Neural cell (in vitro differentiated cells): ENCODE measurements around the gene OSM. TPM values are rescaled to one million over a fixed set of nuclear protein-coding genes. Genes with fewer than 3 reads are reported as not detected.

Experiments
- H2AFZ ChIP-seq: fragments of 200-600, 300-800 bp; sonication (generic), shearing (Covaris generic); 2 replicates; pipeline ENCODE4 v1.6.0; 2014; ENCODE audit warnings: low read depth, mild to moderate bottlenecking, antibody characterized with exemption, low read length, moderate library complexity
- H3F3A ChIP-seq: fragments of 200-600 bp; shearing (Covaris generic); 2 replicates; pipeline ENCODE4 v1.6.1; 2016; ENCODE audit warnings: mild to moderate bottlenecking, moderate library complexity, mixed read lengths, antibody characterized with exemption, low read length; ENCODE audit not compliant: insufficient read depth, poor library complexity, severe bottlenecking
- H3K27ac ChIP-seq: fragments of 200-600, 300-800 bp; sonication (generic), shearing (Covaris generic); 2 replicates; pipeline ENCODE4 v1.5.1; 2014; ENCODE audit warnings: mild to moderate bottlenecking, low read length, moderate library complexity
- H3K27me3 ChIP-seq: fragments of 300-800, 200-600 bp; sonication (generic), shearing (Covaris generic); 2 replicates; pipeline ENCODE4 v1.6.0; 2014; ENCODE audit warnings: mild to moderate bottlenecking, low read depth, low read length, moderate library complexity; ENCODE audit not compliant: insufficient read depth
- H3K36me3 ChIP-seq: fragments of 300-800, 200-600 bp; sonication (generic), shearing (Covaris generic); 2 replicates; pipeline ENCODE4 v1.5.1; 2014; ENCODE audit warnings: mild to moderate bottlenecking, antibody characterized with exemption, low read length, moderate library complexity; ENCODE audit not compliant: insufficient read depth
- H3K4me2 ChIP-seq: fragments of 300-800, 200-600 bp; sonication (generic), shearing (Covaris generic); 2 replicates; pipeline ENCODE4 v1.6.0; 2014; ENCODE audit warnings: mild to moderate bottlenecking, low read length
- H3K4me3 ChIP-seq: fragments of 300-800, 200-600 bp; sonication (generic), shearing (Covaris generic); 2 replicates; pipeline ENCODE4 v1.5.1; 2014; ENCODE audit warnings: mild to moderate bottlenecking, low read length, moderate library complexity
- H3K79me2 ChIP-seq: fragments of 200-600 bp; shearing (Covaris generic); replicated peaks from 2 replicates; pipeline ENCODE4 v1.6.0; 2014; ENCODE audit warnings: mild to moderate bottlenecking, low read length, moderate library complexity; ENCODE audit not compliant: insufficient read depth
- H3K9ac ChIP-seq: fragments of 300-800, 200-600 bp; sonication (generic), shearing (Covaris generic); 2 replicates; pipeline ENCODE4 v1.6.1; 2016; ENCODE audit warnings: mild to moderate bottlenecking, low read length, mixed read lengths
- H3K9me2 ChIP-seq: fragments of 200-600 bp; shearing (Covaris generic); 2 replicates; pipeline ENCODE4 v1.6.1; 2016; ENCODE audit warnings: mild to moderate bottlenecking, low read length, mixed read lengths; ENCODE audit not compliant: insufficient read depth
- H3K9me3 ChIP-seq: fragments of 200-600, 300-800 bp; sonication (generic), shearing (Covaris generic); 2 replicates; pipeline ENCODE4 v1.6.1; 2016; ENCODE audit warnings: mild to moderate bottlenecking, mixed run types, low read length, moderate library complexity, mixed read lengths
- H4K20me1 ChIP-seq: fragments of 200-600 bp; shearing (Covaris generic); 2 replicates; pipeline ENCODE4 v1.6.1; 2016; ENCODE audit warnings: mild to moderate bottlenecking, mixed run types; ENCODE audit not compliant: insufficient read depth
- EP300 ChIP-seq: fragments of 450-650 bp; conservative IDR thresholded peaks from 2 replicates; pipeline ENCODE4 v1.6.1; 2014; ENCODE audit warnings: antibody characterized with exemption, mild to moderate bottlenecking, moderate library complexity; ENCODE audit not compliant: poor library complexity, severe bottlenecking
- EZH2 ChIP-seq: fragments of 200-600, 300-800 bp; shearing (Covaris generic), sonication (generic); IDR thresholded peaks from 2 replicates; pipeline ENCODE4 v1.6.1; 2014; ENCODE audit warnings: antibody characterized with exemption, low read length, borderline replicate concordance, mild to moderate bottlenecking; ENCODE audit not compliant: insufficient read depth, poor library complexity, severe bottlenecking
- MXI1 ChIP-seq: fragments of 450-650 bp; conservative IDR thresholded peaks from 2 replicates; pipeline ENCODE4 v1.6.1; 2014; ENCODE audit warnings: antibody characterized with exemption, mild to moderate bottlenecking; ENCODE audit not compliant: poor library complexity, severe bottlenecking
- POLR2AphosphoS5 ChIP-seq: IDR thresholded peaks from 2 replicates; pipeline ENCODE4 v1.6.1; 2012
- RAD21 ChIP-seq: fragments of 450-650 bp; conservative IDR thresholded peaks from 2 replicates; pipeline ENCODE4 v1.6.1; 2014; ENCODE audit warnings: antibody characterized with exemption, mild to moderate bottlenecking, moderate library complexity
- SMC3 ChIP-seq: fragments of 450-650 bp; conservative IDR thresholded peaks from 2 replicates; pipeline ENCODE4 v1.6.1; 2014; ENCODE audit warnings: antibody characterized with exemption, mild to moderate bottlenecking, moderate library complexity; ENCODE audit not compliant: poor library complexity
- TAF1 ChIP-seq: IDR thresholded peaks from 2 replicates; pipeline ENCODE4 v1.6.1; 2012; ENCODE audit warnings: low read depth
- polyA plus RNA-seq: library from polyadenylated mRNA; depleted of rRNA; stranded (reverse); fragments of >200 nt; gene quantifications from 2 replicates; pipeline ENCODE4 v1.2.3, GENCODE V29; 2014
- TF ChIP-seq, protein P1 (sequence below): fragments of 450-650 bp; IDR thresholded peaks from 2 replicates; pipeline ENCODE4 v1.5.1; 2014; ENCODE audit warnings: antibody characterized with exemption, mild to moderate bottlenecking, moderate library complexity; ENCODE audit not compliant: poor library complexity, severe bottlenecking
- TF ChIP-seq, protein P2 (sequence below): IDR thresholded peaks from 2 replicates; pipeline ENCODE4 v1.6.1; 2012; ENCODE audit warnings: borderline replicate concordance

Gene OSM
- polyA plus RNA-seq, 1 donor from 2014 or later, result not detected

DNA sequence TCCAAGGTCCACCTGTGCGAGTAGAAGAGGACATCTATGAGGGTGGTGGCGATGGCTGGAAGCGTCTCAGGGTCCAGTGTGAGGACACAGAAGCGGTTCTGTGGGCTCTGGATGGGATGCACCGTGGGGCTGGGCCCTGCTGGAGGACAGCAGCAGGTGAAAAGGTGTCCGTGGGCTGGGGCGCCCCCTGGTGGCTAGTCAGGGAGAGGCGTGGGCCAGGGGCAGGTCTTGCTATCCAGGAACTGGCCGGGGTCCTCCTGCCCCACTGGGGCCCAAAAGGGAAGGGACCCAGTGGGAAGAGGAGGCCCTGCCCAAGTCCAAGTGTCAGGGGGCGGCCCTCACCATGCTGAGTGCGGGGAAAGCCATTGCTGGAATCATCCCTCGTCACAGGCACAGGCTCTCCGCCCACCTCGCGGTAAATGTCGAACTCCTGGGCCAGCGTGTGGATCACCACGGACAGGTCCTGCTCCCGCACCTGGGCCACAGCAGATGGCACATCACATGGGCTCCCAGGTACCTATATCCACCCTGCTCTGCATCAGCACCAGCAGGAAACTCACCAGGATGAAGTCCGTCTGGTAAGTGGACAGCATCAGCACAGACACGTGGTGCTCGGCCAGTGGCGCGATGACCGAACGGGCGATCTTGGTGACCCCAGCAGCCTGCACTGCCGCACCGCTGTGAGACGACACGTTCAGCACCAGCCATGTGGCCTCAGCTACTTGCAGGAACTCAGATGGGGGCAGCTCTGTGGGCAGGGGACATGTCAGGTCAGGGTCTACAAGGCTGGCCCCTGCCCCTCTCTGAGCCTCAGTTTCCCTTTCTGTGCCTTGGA lies 20.4 kb upstream of the OSM start:
- H3K79me2 ChIP-seq, result no peaks in the 10 kb centered on the region
- H3K9ac ChIP-seq, result no peak overlapping the region
- H2AFZ ChIP-seq, result no peak overlapping the region
- TF ChIP-seq RAD21 (peak; percentile 48), MXI1 (no peak), TAF1 (no peak), SMC3 (peak; percentile 28), POLR2AphosphoS5 (no peak), EZH2 (no peak), EP300 (no peak)
- TF ChIP-seq, protein P1, sequence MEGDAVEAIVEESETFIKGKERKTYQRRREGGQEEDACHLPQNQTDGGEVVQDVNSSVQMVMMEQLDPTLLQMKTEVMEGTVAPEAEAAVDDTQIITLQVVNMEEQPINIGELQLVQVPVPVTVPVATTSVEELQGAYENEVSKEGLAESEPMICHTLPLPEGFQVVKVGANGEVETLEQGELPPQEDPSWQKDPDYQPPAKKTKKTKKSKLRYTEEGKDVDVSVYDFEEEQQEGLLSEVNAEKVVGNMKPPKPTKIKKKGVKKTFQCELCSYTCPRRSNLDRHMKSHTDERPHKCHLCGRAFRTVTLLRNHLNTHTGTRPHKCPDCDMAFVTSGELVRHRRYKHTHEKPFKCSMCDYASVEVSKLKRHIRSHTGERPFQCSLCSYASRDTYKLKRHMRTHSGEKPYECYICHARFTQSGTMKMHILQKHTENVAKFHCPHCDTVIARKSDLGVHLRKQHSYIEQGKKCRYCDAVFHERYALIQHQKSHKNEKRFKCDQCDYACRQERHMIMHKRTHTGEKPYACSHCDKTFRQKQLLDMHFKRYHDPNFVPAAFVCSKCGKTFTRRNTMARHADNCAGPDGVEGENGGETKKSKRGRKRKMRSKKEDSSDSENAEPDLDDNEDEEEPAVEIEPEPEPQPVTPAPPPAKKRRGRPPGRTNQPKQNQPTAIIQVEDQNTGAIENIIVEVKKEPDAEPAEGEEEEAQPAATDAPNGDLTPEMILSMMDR, result peak; percentile 61
- TF ChIP-seq, protein P2, sequence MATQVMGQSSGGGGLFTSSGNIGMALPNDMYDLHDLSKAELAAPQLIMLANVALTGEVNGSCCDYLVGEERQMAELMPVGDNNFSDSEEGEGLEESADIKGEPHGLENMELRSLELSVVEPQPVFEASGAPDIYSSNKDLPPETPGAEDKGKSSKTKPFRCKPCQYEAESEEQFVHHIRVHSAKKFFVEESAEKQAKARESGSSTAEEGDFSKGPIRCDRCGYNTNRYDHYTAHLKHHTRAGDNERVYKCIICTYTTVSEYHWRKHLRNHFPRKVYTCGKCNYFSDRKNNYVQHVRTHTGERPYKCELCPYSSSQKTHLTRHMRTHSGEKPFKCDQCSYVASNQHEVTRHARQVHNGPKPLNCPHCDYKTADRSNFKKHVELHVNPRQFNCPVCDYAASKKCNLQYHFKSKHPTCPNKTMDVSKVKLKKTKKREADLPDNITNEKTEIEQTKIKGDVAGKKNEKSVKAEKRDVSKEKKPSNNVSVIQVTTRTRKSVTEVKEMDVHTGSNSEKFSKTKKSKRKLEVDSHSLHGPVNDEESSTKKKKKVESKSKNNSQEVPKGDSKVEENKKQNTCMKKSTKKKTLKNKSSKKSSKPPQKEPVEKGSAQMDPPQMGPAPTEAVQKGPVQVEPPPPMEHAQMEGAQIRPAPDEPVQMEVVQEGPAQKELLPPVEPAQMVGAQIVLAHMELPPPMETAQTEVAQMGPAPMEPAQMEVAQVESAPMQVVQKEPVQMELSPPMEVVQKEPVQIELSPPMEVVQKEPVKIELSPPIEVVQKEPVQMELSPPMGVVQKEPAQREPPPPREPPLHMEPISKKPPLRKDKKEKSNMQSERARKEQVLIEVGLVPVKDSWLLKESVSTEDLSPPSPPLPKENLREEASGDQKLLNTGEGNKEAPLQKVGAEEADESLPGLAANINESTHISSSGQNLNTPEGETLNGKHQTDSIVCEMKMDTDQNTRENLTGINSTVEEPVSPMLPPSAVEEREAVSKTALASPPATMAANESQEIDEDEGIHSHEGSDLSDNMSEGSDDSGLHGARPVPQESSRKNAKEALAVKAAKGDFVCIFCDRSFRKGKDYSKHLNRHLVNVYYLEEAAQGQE, result no peak
- H4K20me1 ChIP-seq, result no peaks in the 10 kb centered on the region
- no peaks in the 10 kb centered on the region for H3K9me3 ChIP-seq
- H3K27me3 ChIP-seq, result no peaks in the 10 kb centered on the region
- no peak overlapping the region for H3K4me3 ChIP-seq
- H3K9me2 ChIP-seq, result no peaks in the 10 kb centered on the region
- no peak overlapping the region for H3K4me2 ChIP-seq
- H3K36me3 ChIP-seq, result no peaks in the 10 kb centered on the region
- no peaks in the 10 kb centered on the region for H3F3A ChIP-seq
- no peak overlapping the region for H3K27ac ChIP-seq

DNA sequence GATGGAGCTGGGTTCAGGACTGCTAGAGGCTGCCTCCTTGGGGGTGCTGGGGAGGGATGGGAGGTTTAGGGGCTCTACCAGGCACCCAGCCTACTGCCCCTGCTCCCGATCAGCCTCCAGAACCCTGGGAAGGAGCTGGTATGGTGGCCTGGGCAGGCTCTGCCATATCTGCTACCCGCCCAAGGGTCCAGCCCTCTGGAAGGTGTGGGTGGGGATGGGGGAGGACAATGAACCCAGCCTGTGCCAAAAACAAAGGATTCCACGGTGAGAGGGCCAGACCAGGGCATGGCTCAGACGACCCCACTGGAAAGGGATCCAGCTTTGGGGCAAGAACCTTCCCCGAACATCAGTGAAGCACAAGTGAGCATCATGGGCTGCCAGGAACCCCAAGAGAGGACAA lies 19.7 kb upstream of the OSM start:
- Histone ChIP-seq H3K9me2 (no peaks in the 10 kb centered on the region), H3K4me2 (no peak overlapping the region), H3K27me3 (no peaks in the 10 kb centered on the region), H3K27ac (no peak overlapping the region), H3K9me3 (no peaks in the 10 kb centered on the region), H3K36me3 (no peaks in the 10 kb centered on the region), H3F3A (no peaks in the 10 kb centered on the region), H2AFZ (no peak overlapping the region), H3K9ac (no peak overlapping the region), H3K4me3 (no peak overlapping the region), H3K79me2 (no peaks in the 10 kb centered on the region), H4K20me1 (no peaks in the 10 kb centered on the region)
- TF ChIP-seq EZH2 (no peak), SMC3 (no peak), RAD21 (no peak), TAF1 (no peak), POLR2AphosphoS5 (no peak), MXI1 (no peak), EP300 (no peak)
- TF ChIP-seq, protein P1, result no peak
- TF ChIP-seq, protein P2, result no peak
